IPS-11a (cell line): ENCODE results near the gene CDK17.
"Not testable (repeated sequence)": the region's sequence is repeated elsewhere in the genome, so short reads cannot be mapped to it uniquely, and the experiment has no call there.

Source experiments
- H3K4me3 ChIP-seq: one replicate; pipeline ENCODE4 v1.5.1; 2013; ENCODE audit warnings: low read depth, low read length, control low read depth

The CDK17 gene

GRCh38 chr12:96419576-96420276 is 19.5 kb upstream of the CDK17 start:
- H3K4me3 ChIP-seq, result no peak overlapping the region

GRCh38 chr12:96417688-96418087 is 17.4 kb upstream of the CDK17 start:
- H3K4me3 ChIP-seq, result not testable (repeated sequence)

- no peak overlapping the region for H3K4me3 ChIP-seq
Measured at GRCh38 chr12:96416033-96416799, 16.0 kb upstream of the CDK17 start.

GRCh38 chr12:96414637-96415036 is 14.4 kb upstream of the CDK17 start:
- no peak overlapping the region for H3K4me3 ChIP-seq

- H3K4me3 ChIP-seq, result no peak overlapping the region
Measured at GRCh38 chr12:96412431-96412830, 12.2 kb upstream of the CDK17 start.

- no peak overlapping the region for H3K4me3 ChIP-seq
Measured at GRCh38 chr12:96409731-96410130, 9.5 kb upstream of the CDK17 start.

GRCh38 chr12:96408993-96409392 is 8.8 kb upstream of the CDK17 start:
- no peak overlapping the region for H3K4me3 ChIP-seq

GRCh38 chr12:96407429-96408097 is 7.3 kb upstream of the CDK17 start:
- not testable (repeated sequence) for H3K4me3 ChIP-seq

- H3K4me3 ChIP-seq, result no peak overlapping the region
Measured at GRCh38 chr12:96404696-96405095, 4.5 kb upstream of the CDK17 start.

- H3K4me3 ChIP-seq, result no peak overlapping the region
Measured at GRCh38 chr12:96403870-96404269, 3.6 kb upstream of the CDK17 start.

GRCh38 chr12:96402522-96402921 is 2.3 kb upstream of the CDK17 start:
- not testable (repeated sequence) for H3K4me3 ChIP-seq

GRCh38 chr12:96402061-96402460 is 1.8 kb upstream of the CDK17 start:
- no peak overlapping the region for H3K4me3 ChIP-seq

- peak overlapping the region; percentile 52 for H3K4me3 ChIP-seq
Measured at GRCh38 chr12:96401076-96401871, 1.0 kb upstream of the CDK17 start.

- H3K4me3 ChIP-seq, result peak overlapping the region; percentile 52
Measured at GRCh38 chr12:96400631-96401075, 414 bp upstream of the CDK17 start.

- peak overlapping the region; percentile 76 for H3K4me3 ChIP-seq
Measured at GRCh38 chr12:96399120-96399918, 920 bp downstream of the CDK17 start.

GRCh38 chr12:96398424-96399119 is 1.7 kb downstream of the CDK17 start:
- peak overlapping the region; percentile 76 for H3K4me3 ChIP-seq

- no peak overlapping the region for H3K4me3 ChIP-seq
Measured at GRCh38 chr12:96397756-96398423, 2.3 kb downstream of the CDK17 start.

GRCh38 chr12:96396914-96397313 is 3.3 kb downstream of the CDK17 start:
- H3K4me3 ChIP-seq, result no peak overlapping the region

- no peak overlapping the region for H3K4me3 ChIP-seq
Measured at GRCh38 chr12:96396209-96396608, 4.0 kb downstream of the CDK17 start.
